ENCODE measurements around the gene SENP7.
A peak's percentile ranks its signal among the peaks of the same experiment; 100 is the strongest.

Gene SENP7

GRCh38 chr3:101377796-101378195 is 135.2 kb downstream of the SENP7 start:
- no peak overlapping the region for H3K4me3 ChIP-seq (replicated peaks; ENCODE audit: low read depth, low read length)
- DNase-seq (ENCODE audit: extremely low read depth, low read depth) = no peak
- no peak for TF ChIP-seq CTCF (IDR thresholded peaks at IDR 0.05; ENCODE audit: low read depth, low read length, missing control alignments)

- no peak overlapping the region for H3K4me3 ChIP-seq (replicated peaks; ENCODE audit: low read depth, low read length)
- DNase-seq (ENCODE audit: extremely low read depth, low read depth) = no peak
- TF ChIP-seq CTCF (IDR thresholded peaks at IDR 0.05; ENCODE audit: low read depth, low read length, missing control alignments) = no peak
Observed at GRCh38 chr3:101377209-101377608, 135.8 kb downstream of the SENP7 start.

GRCh38 chr3:101375586-101375985 is 137.4 kb downstream of the SENP7 start:
- no peak for DNase-seq (ENCODE audit: extremely low read depth, low read depth)
- TF ChIP-seq CTCF (IDR thresholded peaks at IDR 0.05; ENCODE audit: low read depth, low read length, missing control alignments) = no peak
- H3K4me3 ChIP-seq (replicated peaks; ENCODE audit: low read depth, low read length) = no peak overlapping the region

GRCh38 chr3:101362406-101362805 is 150.6 kb downstream of the SENP7 start:
- TF ChIP-seq CTCF (IDR thresholded peaks at IDR 0.05; ENCODE audit: low read depth, low read length, missing control alignments) = no peak
- no peak for DNase-seq (ENCODE audit: extremely low read depth, low read depth)
- H3K4me3 ChIP-seq (replicated peaks; ENCODE audit: low read depth, low read length) = no peak overlapping the region

- no peak overlapping the region for H3K4me3 ChIP-seq (replicated peaks; ENCODE audit: low read depth, low read length)
- TF ChIP-seq CTCF (IDR thresholded peaks at IDR 0.05; ENCODE audit: low read depth, low read length, missing control alignments) = no peak
- no peak for DNase-seq (ENCODE audit: extremely low read depth, low read depth)
Observed at GRCh38 chr3:101351829-101352228, 161.2 kb downstream of the SENP7 start.

- DNase-seq (ENCODE audit: extremely low read depth, low read depth) = peak; percentile 4
- TF ChIP-seq CTCF (IDR thresholded peaks at IDR 0.05; ENCODE audit: low read depth, low read length, missing control alignments) = no peak
- no peak overlapping the region for H3K4me3 ChIP-seq (replicated peaks; ENCODE audit: low read depth, low read length)
Observed at GRCh38 chr3:101340591-101340990, 172.4 kb downstream of the SENP7 start.

DNA sequence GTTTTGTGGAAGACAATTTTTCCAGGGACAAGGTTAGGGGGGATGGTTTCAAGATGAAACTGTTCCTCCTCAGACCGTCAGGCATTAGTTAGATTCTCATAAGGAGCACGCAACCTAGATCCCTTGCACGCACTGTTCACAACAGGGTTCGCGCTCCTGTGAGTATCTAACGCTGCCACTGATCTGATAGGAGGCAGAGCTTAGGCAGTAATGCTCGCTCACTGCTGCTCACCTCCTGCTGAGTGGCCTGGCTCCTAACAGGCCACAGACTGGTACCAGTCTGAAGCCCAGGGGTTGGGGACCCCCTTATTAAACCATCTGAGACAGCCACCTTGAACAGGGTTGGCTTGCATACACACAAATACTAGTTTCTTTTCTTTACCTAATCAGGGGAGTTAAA is 179.1 kb downstream of the SENP7 start:
- no peak overlapping the region for H3K4me3 ChIP-seq (replicated peaks; ENCODE audit: low read depth, low read length)
- no peak for TF ChIP-seq CTCF (IDR thresholded peaks at IDR 0.05; ENCODE audit: low read depth, low read length, missing control alignments)
- DNase-seq (ENCODE audit: extremely low read depth, low read depth) = no peak

All from HFF-Myc (cell line).